ENCODE measurements around the gene BOLA1. TPM values are rescaled to one million over a fixed set of nuclear protein-coding genes. Genes with fewer than 3 reads are reported as not detected.

Gene BOLA1
- total and polyA plus RNA-seq, 2 donors (not counting 3 experiments of a cell fraction or from before 2014, with no cell fraction given): 10.8 to 12.2 TPM

DNA sequence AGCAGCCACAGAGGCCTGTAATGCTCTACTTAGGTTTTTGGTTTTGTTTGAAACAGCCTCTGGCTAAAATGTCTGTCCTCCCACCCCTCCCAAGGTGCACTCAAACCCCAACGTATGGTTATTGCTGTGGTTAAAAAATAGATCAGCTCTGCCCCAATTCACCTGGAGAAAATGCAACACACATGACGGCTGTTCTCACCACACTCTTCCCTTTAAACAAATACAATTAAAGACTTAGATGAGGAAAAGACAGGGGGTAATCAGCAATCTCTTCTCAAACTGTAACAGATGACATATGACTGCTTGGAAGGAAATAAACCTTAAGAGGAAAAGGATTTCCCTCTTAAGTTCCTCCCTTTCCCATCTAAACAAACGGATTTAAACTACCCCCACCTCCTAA is 43.5 kb downstream of the BOLA1 start:
- H2AFZ ChIP-seq (ENCODE audit: low read depth, low read length): no peak overlapping the region
- no peak for TF ChIP-seq GATA2 (IDR thresholded peaks at IDR 0.05; ENCODE audit: insufficient read depth, insufficient read length, low read depth, low read length)
- no peak for TF ChIP-seq JUN (IDR thresholded peaks at IDR 0.05; ENCODE audit: borderline replicate concordance, insufficient read depth, insufficient read length, low read depth)
- TF ChIP-seq MAX (IDR thresholded peaks at IDR 0.05; ENCODE audit: insufficient read depth, insufficient read length): no peak
- no peak for TF ChIP-seq FOS (IDR thresholded peaks at IDR 0.05; ENCODE audit: borderline replicate concordance, insufficient read depth, low read length)
- CTCF ChIA-PET: interaction anchor here (1.1 to 3.8 kb wide), 3 partner anchors 10 to 244 kb away, joined by 5 to 38 read pairs (median 6); a partner anchor contains a TSS
- H3K4me2 ChIP-seq (ENCODE audit: insufficient read depth, low read length): no peak overlapping the region
- H3K4me1 ChIP-seq (ENCODE audit: control insufficient read depth, extremely low read depth, insufficient read depth, low read length): peaks cover 15% of the 10 kb centered on the region
- FAIRE-seq (no peak), DNase-seq (ENCODE audit: low read depth, low spot score) (no peak)
- no peaks in the 10 kb centered on the region for H4K20me1 ChIP-seq (replicated peaks; ENCODE audit: control insufficient read depth, extremely low read depth, insufficient read depth, low read length)
- no peak overlapping the region for H3K4me3 ChIP-seq (replicated peaks in 1 of 3; ENCODE audit: insufficient read depth in 1 of 3, low read depth in 1 of 3, low read length in 3 of 3)
- H3K79me2 ChIP-seq (ENCODE audit: control insufficient read depth, insufficient read depth, low read length): no peaks in the 10 kb centered on the region
- POLR2A ChIA-PET: interaction anchor here (2.5 kb wide), 1 partner anchor 56 kb away, joined by 7 read pairs; a partner anchor contains a TSS
- H3K36me3 ChIP-seq (ENCODE audit: control insufficient read depth in 2 of 2, extremely low read depth in 1 of 2, insufficient read depth in 2 of 2, low read length in 2 of 2): peaks cover 6 to 11% of the 10 kb centered on the region in 2 experiments
- H3K9me3 ChIP-seq (replicated peaks; ENCODE audit: control insufficient read depth, insufficient read depth, low read length): no peaks in the 10 kb centered on the region
- H3K27ac ChIP-seq (ENCODE audit: insufficient read depth, low read depth, low read length): no peak overlapping the region
- no peaks in the 10 kb centered on the region for H3K27me3 ChIP-seq (ENCODE audit: control insufficient read depth in 2 of 2, insufficient read depth in 2 of 2, low read length in 2 of 2)
- BruUV-seq (replicated peaks): no TSS peak
- no peaks in the 10 kb centered on the region for H3K9me1 ChIP-seq (replicated peaks; ENCODE audit: control insufficient read depth, extremely low read depth, insufficient read depth, low read length)
- H3K9ac ChIP-seq (replicated peaks; ENCODE audit: extremely low read depth, insufficient read depth, low read length): no peak overlapping the region
- intact Hi-C loops (cut with micrococcal nuclease) (no loop called here), dilution Hi-C loops (cut with MboI; ENCODE audit: extremely low pct_ligation_motif_present, low sequenced_read_pairs) (no loop called here)

GRCh38 chr1:149945206-149945605 is 45.8 kb downstream of the BOLA1 start:
- dilution Hi-C loops (cut with MboI; ENCODE audit: extremely low pct_ligation_motif_present, low sequenced_read_pairs): no loop called here

More at GRCh38 chr1:149945206-149945605, 45.8 kb downstream of the BOLA1 start:
- H3K4me3 ChIP-seq (replicated peaks in 1 of 3; ENCODE audit: insufficient read depth in 1 of 3, low read depth in 1 of 3, low read length in 3 of 3): no peak overlapping the region
- H3K4me2 ChIP-seq (ENCODE audit: insufficient read depth, low read length): no peak overlapping the region
- no peak overlapping the region for H2AFZ ChIP-seq (ENCODE audit: low read depth, low read length)
- intact Hi-C loops (cut with micrococcal nuclease): no loop called here
- no peak overlapping the region for H3K27ac ChIP-seq (ENCODE audit: insufficient read depth, low read depth, low read length)
- no peaks in the 10 kb centered on the region for H3K79me2 ChIP-seq (ENCODE audit: control insufficient read depth, insufficient read depth, low read length)
- POLR2A ChIA-PET: interaction anchor here (1.6 kb wide), 1 partner anchor 58 kb away, joined by 5 read pairs; a partner anchor contains a TSS
- H4K20me1 ChIP-seq (replicated peaks; ENCODE audit: control insufficient read depth, extremely low read depth, insufficient read depth, low read length): no peaks in the 10 kb centered on the region
- H3K9ac ChIP-seq (replicated peaks; ENCODE audit: extremely low read depth, insufficient read depth, low read length): no peak overlapping the region
- CTCF ChIA-PET: interaction anchor here (1.2 to 3.8 kb wide), 3 partner anchors 57 to 242 kb away, joined by 3 to 38 read pairs (median 4); a partner anchor contains a TSS
- DNase-seq (ENCODE audit: low read depth, low spot score) (no peak), FAIRE-seq (no peak)
- no peaks in the 10 kb centered on the region for H3K4me1 ChIP-seq (ENCODE audit: control insufficient read depth, extremely low read depth, insufficient read depth, low read length)
- TF ChIP-seq MAX (IDR thresholded peaks at IDR 0.05; ENCODE audit: insufficient read depth, insufficient read length): no peak
- TF ChIP-seq EZH2 (IDR thresholded peaks at IDR 0.05; ENCODE audit: borderline replicate concordance, low read depth, low read length, severe bottlenecking): no peak
- TF ChIP-seq GATA2 (IDR thresholded peaks at IDR 0.05; ENCODE audit: insufficient read depth, insufficient read length, low read depth, low read length): no peak
- no peak for TF ChIP-seq FOS (IDR thresholded peaks at IDR 0.05; ENCODE audit: borderline replicate concordance, insufficient read depth, low read length)
- no peak for TF ChIP-seq CTCF (IDR thresholded peaks at IDR 0.05; ENCODE audit: extremely low read depth in 1 of 2, insufficient read depth in 1 of 2, low read depth in 1 of 2, low read length in 2 of 2)
- TF ChIP-seq POLR2AphosphoS5 (IDR thresholded peaks at IDR 0.05; ENCODE audit: insufficient read depth, low read depth, low read length): no peak
- no peak for TF ChIP-seq POLR2A (IDR thresholded peaks at IDR 0.05; ENCODE audit: low read depth, low read length)
- TF ChIP-seq MYC (IDR thresholded peaks at IDR 0.05; ENCODE audit: low read depth, low read length): no peak
- TF ChIP-seq JUN (IDR thresholded peaks at IDR 0.05; ENCODE audit: borderline replicate concordance, insufficient read depth, insufficient read length, low read depth): no peak
- H3K9me3 ChIP-seq (replicated peaks; ENCODE audit: control insufficient read depth, insufficient read depth, low read length): no peaks in the 10 kb centered on the region
- no TSS peak for BruUV-seq (replicated peaks)
- H3K9me1 ChIP-seq (replicated peaks; ENCODE audit: control insufficient read depth, extremely low read depth, insufficient read depth, low read length): no peaks in the 10 kb centered on the region
- H3K36me3 ChIP-seq (ENCODE audit: control insufficient read depth in 2 of 2, extremely low read depth in 1 of 2, insufficient read depth in 2 of 2, low read length in 2 of 2): peaks cover 6 to 19% of the 10 kb centered on the region in 2 experiments
- H3K27me3 ChIP-seq (ENCODE audit: control insufficient read depth in 2 of 2, insufficient read depth in 2 of 2, low read length in 2 of 2): no peaks in the 10 kb centered on the region

All from endothelial cell of umbilical vein (primary cell).